GM19328 (cell line): ENCODE data around the gene ZDBF2.
"Not testable (repeated sequence)": the region's sequence is repeated elsewhere in the genome, so short reads cannot be mapped to it uniquely, and the experiment has no call there.

ENCODE experiments used
- ATAC-seq: cut with Tn5 transposase; IDR thresholded peaks from one replicate; pipeline ENCODE4 v1.9.1; 2021; ENCODE audit warnings: mild to moderate bottlenecking, moderate library complexity; ENCODE audit not compliant: unreplicated experiment

Gene ZDBF2

DNA sequence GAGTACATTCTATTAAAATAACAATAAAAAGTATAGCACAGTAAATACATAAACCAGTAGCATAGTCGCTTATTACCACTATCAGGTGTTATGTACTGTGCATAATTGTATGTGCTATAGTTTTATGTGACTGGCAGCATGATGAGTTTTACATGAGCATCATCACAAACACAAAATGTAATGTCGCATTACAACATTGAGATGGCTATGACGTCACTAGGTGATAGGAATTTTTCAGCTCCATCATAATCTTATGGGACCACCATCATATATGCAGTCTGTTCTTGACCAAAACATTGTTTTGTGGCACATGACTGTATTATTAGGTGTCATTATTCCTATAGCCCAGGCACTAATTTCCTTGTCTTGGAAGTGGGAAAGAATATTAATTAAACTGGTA is 48.6 kb downstream of the ZDBF2 start:
- ATAC-seq = no peak

DNA sequence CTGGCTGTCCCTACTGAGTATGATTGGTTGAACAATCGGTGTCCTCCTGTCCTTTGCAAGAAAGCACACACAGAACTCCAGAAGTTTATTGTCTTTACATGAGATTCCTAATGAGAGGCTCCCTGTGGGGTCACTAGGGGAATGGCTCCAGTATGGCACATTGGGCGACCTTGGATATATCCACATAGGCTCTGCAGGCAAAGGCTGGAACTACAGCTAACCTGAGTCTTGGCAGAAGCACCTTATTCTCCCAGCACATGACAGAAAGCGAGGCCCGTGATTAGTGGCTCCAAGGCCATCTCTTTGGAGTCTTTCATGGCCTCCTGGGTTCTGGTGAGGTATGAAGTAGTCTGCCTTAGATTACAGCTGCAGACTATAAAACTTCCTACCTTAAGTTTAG is 49.0 kb downstream of the ZDBF2 start:
- ATAC-seq = no peak

DNA sequence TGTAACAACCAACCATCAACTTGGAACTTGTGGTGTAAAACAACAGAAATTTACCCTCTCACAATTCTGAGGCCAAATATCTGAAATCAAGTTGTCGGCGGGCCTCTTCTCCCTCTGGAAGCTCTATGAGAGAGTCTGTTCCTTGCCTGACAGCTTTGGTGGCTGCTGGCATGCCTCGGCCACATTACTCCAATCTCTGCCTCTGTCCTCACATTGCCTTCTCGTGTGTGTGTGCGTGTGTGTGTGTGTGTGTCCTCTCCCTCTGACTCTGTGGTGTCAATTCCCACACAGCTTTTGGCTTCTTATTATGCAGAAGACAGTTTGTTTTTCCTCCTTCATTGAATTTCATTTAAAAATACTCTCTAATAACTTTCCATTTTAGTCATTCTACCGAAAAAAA is 50.4 kb downstream of the ZDBF2 start:
- ATAC-seq = no peak

DNA sequence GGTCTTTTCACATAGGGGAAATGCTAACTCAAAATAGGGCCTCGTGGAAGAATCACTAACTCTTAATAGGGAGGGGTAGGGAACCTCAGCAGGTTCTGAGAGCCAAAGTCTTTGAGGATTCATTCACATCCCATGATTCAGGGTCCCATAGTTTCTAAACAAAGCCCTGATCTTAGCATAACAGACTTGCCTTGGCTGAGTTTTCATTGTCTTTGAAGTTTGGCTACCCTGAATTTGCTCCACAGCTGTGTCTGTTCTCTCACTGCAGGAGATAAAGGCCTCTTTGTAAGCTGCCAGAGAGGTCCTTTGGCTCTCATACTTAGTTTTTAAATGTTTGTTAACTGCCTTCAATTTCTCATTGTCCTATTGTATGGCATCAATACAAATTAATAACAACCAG is 54.5 kb downstream of the ZDBF2 start:
- no peak for ATAC-seq

DNA sequence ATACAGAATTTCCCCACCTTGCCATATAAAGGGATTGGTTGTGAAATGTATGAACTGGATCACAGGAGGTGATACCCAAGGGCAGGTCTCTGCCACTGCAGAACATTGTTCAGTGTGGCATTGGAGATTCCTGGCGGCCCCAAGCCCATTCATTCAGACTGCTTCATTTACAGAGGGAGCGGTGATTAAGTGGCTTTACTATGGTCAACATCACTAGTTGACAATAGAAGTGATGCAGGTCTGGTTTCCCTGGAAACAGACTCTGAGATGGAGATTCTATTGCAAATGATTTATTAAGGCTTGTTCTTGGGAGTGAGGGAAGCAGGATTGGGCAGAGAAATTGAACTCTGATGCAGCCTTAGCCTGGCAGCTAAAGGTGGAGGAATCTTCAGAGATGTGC is 62.4 kb downstream of the ZDBF2 start:
- no peak for ATAC-seq

DNA sequence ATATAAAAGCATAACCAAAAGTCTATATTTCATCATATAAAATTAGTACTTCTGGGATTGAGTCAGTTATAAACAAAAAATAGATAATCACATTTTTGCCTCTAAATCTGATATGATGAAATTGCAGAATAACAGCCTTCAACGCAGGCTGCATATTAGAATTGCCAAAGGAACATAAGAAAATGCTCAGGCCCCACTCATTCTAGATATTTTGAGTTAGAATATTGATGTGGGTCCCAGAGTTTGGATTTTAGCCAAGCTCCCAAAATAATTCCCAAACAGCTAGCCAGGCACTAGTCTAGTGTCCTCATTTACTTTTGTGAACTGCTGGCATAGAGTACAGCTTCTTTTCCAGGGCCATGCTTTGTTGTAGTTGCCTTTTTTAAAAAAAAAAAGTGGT is 63.5 kb downstream of the ZDBF2 start:
- ATAC-seq = no peak

GRCh38 chr2:206341396-206341795 is 66.9 kb downstream of the ZDBF2 start:
- no peak for ATAC-seq

- no peak for ATAC-seq
These were observed 68.7 kb downstream of the ZDBF2 start for GRCh38 chr2:206343144-206343543.

DNA sequence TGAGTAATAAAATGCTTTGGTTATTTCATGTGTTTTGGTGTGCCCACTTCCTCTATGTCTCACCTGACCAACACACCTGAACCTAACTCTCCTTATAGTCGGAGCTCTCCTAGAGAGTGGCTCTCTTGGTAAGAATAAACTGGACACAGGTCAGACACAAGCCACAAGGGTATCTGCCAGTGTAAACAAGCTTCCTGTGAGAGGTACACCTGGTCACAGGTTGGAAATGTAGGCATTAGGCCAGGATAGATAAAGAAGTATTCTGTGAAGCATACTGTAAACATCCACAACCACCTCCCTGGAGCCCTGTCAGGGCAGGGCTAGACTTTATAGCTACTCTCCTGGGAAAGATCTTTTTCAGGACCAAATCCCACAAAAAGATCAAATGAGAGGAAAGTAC is 69.4 kb downstream of the ZDBF2 start:
- ATAC-seq = no peak

DNA sequence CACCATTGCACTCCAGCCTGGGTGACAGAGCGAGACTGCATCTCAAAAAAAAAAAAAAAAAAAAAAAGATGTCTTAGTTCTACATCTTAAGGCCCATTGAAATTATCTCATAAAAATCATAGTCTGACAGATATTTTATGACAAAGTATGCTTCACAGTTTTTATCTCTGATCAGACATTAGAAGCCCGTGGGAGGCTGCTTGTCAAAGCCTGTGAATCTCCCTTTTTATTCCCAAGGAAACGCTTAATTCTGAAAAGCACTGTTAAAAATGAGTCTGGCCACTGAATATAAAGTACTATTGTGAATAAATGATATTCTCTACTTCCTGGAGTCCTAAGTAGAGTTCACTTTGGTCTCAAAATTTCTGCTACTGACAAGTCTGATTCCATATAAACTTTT is 71.1 kb downstream of the ZDBF2 start:
- no peak for ATAC-seq

DNA sequence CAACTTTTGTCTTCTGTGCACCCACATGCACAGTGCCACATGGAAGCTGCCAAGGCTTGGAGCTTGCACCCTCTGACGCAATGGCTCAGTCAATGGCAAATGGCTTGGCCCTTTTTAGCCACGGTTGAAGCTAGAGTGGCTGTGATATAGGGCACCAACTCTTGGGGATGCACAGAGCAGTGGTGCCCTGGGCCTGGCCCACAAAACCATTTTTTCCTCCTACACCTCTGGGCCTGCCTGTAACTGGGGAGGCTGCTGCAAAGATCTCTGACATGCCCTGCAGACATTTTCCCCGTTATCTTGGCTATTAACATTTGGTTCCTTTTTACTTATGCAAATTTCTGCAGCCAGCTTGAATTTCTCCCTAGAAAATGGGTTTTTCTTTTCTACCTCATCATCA is 74.9 kb downstream of the ZDBF2 start:
- ATAC-seq = no peak

DNA sequence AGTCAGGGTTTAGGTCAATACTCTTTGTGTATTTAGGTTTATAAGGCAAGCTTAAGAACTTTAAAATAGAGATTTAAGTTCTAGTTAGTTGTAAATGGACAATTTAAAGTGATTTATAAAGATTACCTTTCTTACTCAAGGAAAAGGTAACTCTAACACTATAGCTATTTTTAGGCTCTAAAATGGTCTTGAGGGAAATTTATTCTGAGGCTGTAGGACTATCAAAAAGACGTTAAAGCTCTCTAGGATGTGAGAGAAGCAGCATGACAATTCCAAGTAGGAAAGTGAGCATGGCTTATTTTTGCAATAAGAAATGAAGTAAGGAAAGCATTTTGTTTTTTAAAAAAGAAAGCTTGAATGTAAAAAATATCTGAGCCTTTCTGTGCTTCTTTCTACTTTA is 78.1 kb downstream of the ZDBF2 start:
- no peak for ATAC-seq

DNA sequence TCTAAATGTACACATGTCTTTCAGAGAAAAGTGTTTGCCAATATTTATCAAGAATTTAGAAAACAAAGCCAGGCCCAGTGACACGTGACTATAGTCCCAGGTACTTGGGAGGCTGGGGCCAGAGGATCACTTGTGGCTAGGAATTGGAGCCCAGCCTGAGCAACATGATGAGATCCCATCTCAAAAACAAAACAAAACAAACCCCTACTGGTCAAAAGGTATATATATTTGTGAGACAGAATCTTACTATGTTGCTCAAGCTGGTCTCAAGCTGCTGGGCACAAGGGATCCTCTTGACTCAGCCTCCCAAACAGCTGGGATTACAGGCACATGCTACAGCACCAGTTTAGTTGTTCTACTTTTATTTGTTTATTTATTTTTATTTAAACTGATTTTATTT is 79.2 kb downstream of the ZDBF2 start:
- ATAC-seq = no peak

GRCh38 chr2:206354129-206354528 is 79.7 kb downstream of the ZDBF2 start:
- ATAC-seq = no peak

GRCh38 chr2:206356840-206357239 is 82.4 kb downstream of the ZDBF2 start:
- ATAC-seq = not testable (repeated sequence)

GRCh38 chr2:206360840-206361239 is 86.4 kb downstream of the ZDBF2 start:
- not testable (repeated sequence) for ATAC-seq

DNA sequence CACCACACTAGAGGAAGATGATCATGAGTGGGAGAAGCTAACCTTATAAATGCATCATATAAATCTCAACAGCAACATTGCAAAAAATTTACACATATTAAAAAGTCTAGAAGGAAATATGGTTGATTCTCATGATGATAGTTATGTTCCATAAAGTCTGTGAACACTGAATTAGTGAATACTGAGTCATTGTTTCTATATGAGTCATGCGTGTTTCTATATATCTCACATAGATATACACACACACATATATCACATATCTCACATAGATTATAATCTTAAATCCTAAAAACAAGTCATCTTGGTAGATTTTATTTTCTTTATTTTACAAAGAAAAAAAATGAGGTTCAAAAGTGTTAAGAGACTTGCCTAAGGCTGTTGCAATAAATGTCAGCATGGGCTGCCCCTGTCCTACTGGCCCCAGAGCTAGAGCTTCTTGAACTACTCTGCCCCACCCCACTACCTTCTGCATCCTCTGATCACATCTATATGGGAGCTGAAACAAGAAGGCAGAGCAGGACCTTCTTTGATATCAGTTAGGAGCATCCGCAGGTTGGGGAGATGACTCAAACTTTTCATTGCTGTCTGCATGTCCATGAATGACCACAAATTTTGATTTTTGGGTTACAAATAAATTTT is 87.1 kb downstream of the ZDBF2 start:
- ATAC-seq = no peak
